K562 (cell line): ENCODE measurements around the gene ZNF98.

Source experiments
- ADNP ChIP-seq: fragments of 200-800 bp; sonication (Bioruptor generic); IDR thresholded peaks from 2 replicates; pipeline ENCODE4 v1.6.1; 2016; ENCODE audit warnings: missing genetic modification characterization, missing compliant biosample characterization
- CHD2 ChIP-seq: IDR thresholded peaks from 2 replicates; pipeline ENCODE4 v1.6.1; 2011; ENCODE audit warnings: low read depth, low read length
- MECOM ChIP-seq: fragments of 250-450 bp; sonication (Bioruptor Pico); IDR thresholded peaks from 2 replicates; pipeline ENCODE4 v1.8.0; 2022; ENCODE audit warnings: inconsistent platforms
- SUPT5H ChIP-seq: fragments of 450-650 bp; IDR thresholded peaks from 2 replicates; pipeline ENCODE4 v1.6.1; 2016
- YBX1 ChIP-seq: fragments of 450-650 bp; IDR thresholded peaks from 2 replicates; pipeline ENCODE4 v1.7.1; 2016; ENCODE audit warnings: mild to moderate bottlenecking
- ZNF431 ChIP-seq: sonication (generic); formaldehyde crosslinking; IDR thresholded peaks from 2 replicates; pipeline ENCODE4 v1.8.0; 2022; ENCODE audit warnings: mild to moderate bottlenecking, missing genetic modification reagents
- TF ChIP-seq, protein P1 (sequence below), 3 experiments: IDR thresholded peaks in 2 of 3; conservative IDR thresholded peaks in 1 of 3; 2 replicates each; pipeline ENCODE4 v1.5.1; 2011 to 2012; ENCODE audit warnings: low read length in 3 of 3, mild to moderate bottlenecking in 3 of 3, control low read depth in 2 of 3, improper control_type of control experiment in 1 of 3, inconsistent platforms in 1 of 3, low read depth in 1 of 3, mixed read lengths in 1 of 3, moderate library complexity in 1 of 3; ENCODE audit not compliant: insufficient read depth in 2 of 3

DNA sequence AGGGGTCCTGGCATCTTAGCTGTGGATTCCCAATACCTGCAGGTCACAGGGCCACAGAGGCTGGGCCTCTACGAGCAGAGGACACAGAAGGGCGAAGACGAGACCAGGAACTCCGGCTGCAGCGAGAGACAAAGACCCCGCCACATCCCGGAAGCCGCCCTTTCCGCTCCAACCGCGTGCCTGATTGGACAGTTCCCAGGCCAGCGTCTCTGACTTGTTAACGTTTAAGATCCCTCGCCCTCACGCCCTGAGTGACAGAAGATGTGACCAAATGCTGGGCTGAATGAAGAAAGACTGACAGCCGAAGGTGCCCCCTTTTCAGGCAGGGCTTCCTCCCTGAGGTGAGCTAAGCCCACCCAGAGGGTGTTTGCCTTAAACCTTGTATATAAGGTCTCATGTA, at the start of gene ZNF98:
- no peak for TF ChIP-seq ZNF431
- no peak for TF ChIP-seq SUPT5H
- no peak for TF ChIP-seq ADNP (tag)
- no peak for TF ChIP-seq CHD2
- TF ChIP-seq, protein P1, sequence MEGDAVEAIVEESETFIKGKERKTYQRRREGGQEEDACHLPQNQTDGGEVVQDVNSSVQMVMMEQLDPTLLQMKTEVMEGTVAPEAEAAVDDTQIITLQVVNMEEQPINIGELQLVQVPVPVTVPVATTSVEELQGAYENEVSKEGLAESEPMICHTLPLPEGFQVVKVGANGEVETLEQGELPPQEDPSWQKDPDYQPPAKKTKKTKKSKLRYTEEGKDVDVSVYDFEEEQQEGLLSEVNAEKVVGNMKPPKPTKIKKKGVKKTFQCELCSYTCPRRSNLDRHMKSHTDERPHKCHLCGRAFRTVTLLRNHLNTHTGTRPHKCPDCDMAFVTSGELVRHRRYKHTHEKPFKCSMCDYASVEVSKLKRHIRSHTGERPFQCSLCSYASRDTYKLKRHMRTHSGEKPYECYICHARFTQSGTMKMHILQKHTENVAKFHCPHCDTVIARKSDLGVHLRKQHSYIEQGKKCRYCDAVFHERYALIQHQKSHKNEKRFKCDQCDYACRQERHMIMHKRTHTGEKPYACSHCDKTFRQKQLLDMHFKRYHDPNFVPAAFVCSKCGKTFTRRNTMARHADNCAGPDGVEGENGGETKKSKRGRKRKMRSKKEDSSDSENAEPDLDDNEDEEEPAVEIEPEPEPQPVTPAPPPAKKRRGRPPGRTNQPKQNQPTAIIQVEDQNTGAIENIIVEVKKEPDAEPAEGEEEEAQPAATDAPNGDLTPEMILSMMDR (IDR thresholded peaks at IDR 0.05 in 2 of 3, conservative IDR thresholded peaks at IDR 0.05 in 1 of 3; ENCODE audit: insufficient read depth in 2 of 3, low read depth in 1 of 3, low read length in 3 of 3) = no peak
- TF ChIP-seq YBX1 = no peak
- no peak for TF ChIP-seq MECOM
